HepG2 (cell line): Measurements from ENCODE around the gene NEK8. TPM values are rescaled to one million over a fixed set of nuclear protein-coding genes. Genes with fewer than 3 reads are reported as not detected.

Experiments used
- ATAC-seq: fragments of 200-7000 bp; cut with Tn5 transposase; 3 replicates; pipeline ENCODE4 v1.9.1; 2020; ENCODE audit warnings: mild to moderate bottlenecking, moderate library complexity
- BruUV-seq: library from RNA; stranded (reverse); fragments of 400-500 nt; replicated peaks from 2 replicates; lab custom pipeline; 2021; lab: Mats Ljungman, UMichigan
- CTCF ChIA-PET: fragments of 300-600 bp; formaldehyde crosslinking; extraction: SDS; loops from one replicate; lab custom pipeline; 2021; ENCODE audit warnings: low total read pairs, inconsistent platforms, low intra/inter-chr PET ratio; lab: Yijun Ruan, JAX
- POLR2A ChIA-PET: fragments of 350-600 bp; sonication (Branson Sonifier 250); formaldehyde crosslinking; loops from one replicate; lab custom pipeline; 2020; ENCODE audit warnings: antibody characterized with exemption, inconsistent platforms; lab: Yijun Ruan, JAX
- DNase-seq: peaks from one replicate; pipeline ENCODE4 v3.0.0-alpha.2; 2015; ENCODE audit warnings: low spot score
- FAIRE-seq: peaks from 3 replicates; lab custom pipeline; 2011; peaks lifted over from hg19 to GRCh38; lab: Jason Lieb, UNC
- H2AFZ ChIP-seq: one replicate; pipeline ENCODE4 v1.6.1; 2011; ENCODE audit warnings: low read length, inconsistent platforms
- H3K27ac ChIP-seq: fragments of 300-600 bp; 3 replicates; pipeline ENCODE4 v1.8.0; 2011; ENCODE audit warnings: mixed run types, mild to moderate bottlenecking, mixed read lengths, low read length, inconsistent platforms; ENCODE audit not compliant: insufficient read depth; ENCODE audit errors: extremely low read length
- H3K27me3 ChIP-seq, 2 experiments: fragments of 200-600 bp in 1 of 2; 2 replicates in 1 of 2; 3 replicates in 1 of 2; pipeline versions ENCODE4 v1.6.0 to v1.8.0; 2011; ENCODE audit warnings: low read length in 2 of 2, mild to moderate bottlenecking in 2 of 2, moderate library complexity in 2 of 2, inconsistent platforms in 1 of 2; ENCODE audit not compliant: insufficient read depth in 2 of 2, control insufficient read depth in 1 of 2
- H3K36me3 ChIP-seq, 2 experiments: fragments of 200-600 bp in 1 of 2; replicated peaks in 1 of 2; 2 replicates in 1 of 2; 3 replicates in 1 of 2; pipeline versions ENCODE4 v1.5.1 to v1.8.0; 2011; ENCODE audit warnings: low read length in 2 of 2, inconsistent platforms in 1 of 2; ENCODE audit not compliant: insufficient read depth in 2 of 2, control insufficient read depth in 1 of 2
- H3K4me1 ChIP-seq: 2 replicates; pipeline ENCODE4 v1.5.1; 2012; ENCODE audit warnings: low read length, inconsistent platforms; ENCODE audit not compliant: insufficient read depth
- H3K4me2 ChIP-seq: 2 replicates; pipeline ENCODE4 v1.6.0; 2011; ENCODE audit warnings: low read depth, low read length, inconsistent platforms
- H3K4me3 ChIP-seq, 3 experiments: fragments of 200-600 bp in 1 of 3; sonication (generic), shearing (Covaris generic) in 1 of 3; replicated peaks in 1 of 3; 2 replicates each; pipeline ENCODE4 v1.5.1; 2011 to 2016; ENCODE audit warnings: low read length in 3 of 3, inconsistent platforms in 2 of 3, low read depth in 2 of 3, mild to moderate bottlenecking in 2 of 3, control low read depth in 1 of 3, mixed read lengths in 1 of 3; ENCODE audit not compliant: insufficient read depth in 1 of 3
- H3K79me2 ChIP-seq: one replicate; pipeline ENCODE4 v1.6.1; 2011; ENCODE audit warnings: low read length, inconsistent platforms; ENCODE audit not compliant: insufficient read depth
- H3K9ac ChIP-seq: 2 replicates; pipeline ENCODE4 v1.6.0; 2011; ENCODE audit warnings: mild to moderate bottlenecking, low read depth, low read length, inconsistent platforms; ENCODE audit not compliant: insufficient read depth
- H3K9me3 ChIP-seq: 2 replicates; pipeline ENCODE4 v1.5.1; 2012; ENCODE audit warnings: mild to moderate bottlenecking, low read length
- H4K20me1 ChIP-seq: 2 replicates; pipeline ENCODE4 v1.6.0; 2011; ENCODE audit warnings: inconsistent platforms, mild to moderate bottlenecking, low read length, moderate library complexity; ENCODE audit not compliant: insufficient read depth
- AGO2 ChIP-seq: fragments of 200-400 bp; formaldehyde crosslinking; optimal IDR thresholded peaks from 2 replicates; pipeline ENCODE3; 2017; ENCODE audit warnings: mild to moderate bottlenecking, low read depth, low read length, moderate library complexity
- POLR2A ChIP-seq, 2 experiments: IDR thresholded peaks; 2 replicates each; pipeline ENCODE4 v1.6.1; 2011; ENCODE audit warnings: low read depth in 2 of 2, low read length in 2 of 2, mild to moderate bottlenecking in 1 of 2, moderate library complexity in 1 of 2; ENCODE audit not compliant: insufficient read depth in 1 of 2
- RBFOX2 ChIP-seq: fragments of 200-400 bp; formaldehyde crosslinking; IDR thresholded peaks from 2 replicates; pipeline ENCODE4 v1.6.1; 2017; ENCODE audit warnings: low read depth, mild to moderate bottlenecking, low read length
- RBM22 ChIP-seq: fragments of 200-400 bp; formaldehyde crosslinking; optimal IDR thresholded peaks from 2 replicates; pipeline ENCODE3; 2017; ENCODE audit warnings: mild to moderate bottlenecking, low read length, moderate library complexity
- TOPORS ChIP-seq: sonication (generic); formaldehyde crosslinking; IDR thresholded peaks from 2 replicates; pipeline ENCODE4 v1.8.0; 2023; ENCODE audit warnings: mild to moderate bottlenecking, missing genetic modification reagents
- ZFP91 ChIP-seq: sonication (generic); formaldehyde crosslinking; IDR thresholded peaks from 2 replicates; pipeline ENCODE4 v1.9.0; 2022; ENCODE audit warnings: missing genetic modification reagents, mild to moderate bottlenecking, borderline replicate concordance
- ZNF704 ChIP-seq: sonication (generic); formaldehyde crosslinking; IDR thresholded peaks from 2 replicates; pipeline ENCODE4 v1.8.1; 2023; ENCODE audit warnings: mild to moderate bottlenecking, inconsistent platforms, moderate library complexity, missing genetic modification reagents, borderline replicate concordance
- WGBS: methylation state at CpG from one replicate; pipeline ENCODE4 v1.1.6; 2017; ENCODE audit warnings: low lambda C conversion rate; 5-methylcytosine and 5-hydroxymethylcytosine counted together
- in situ Hi-C: cut with HindIII; loops from 2 replicates; pipeline ENCODE4 v1.10.0; 2017; ENCODE audit warnings: low pct_unique_long_range_greater_than_20kb; ENCODE audit not compliant: extremely low pct_ligation_motif_present
- intact Hi-C: fragments of 100-400 bp; cut with micrococcal nuclease; formaldehyde crosslinking; loops from one replicate; pipeline ENCODE4 v1.10.0; 2022; ENCODE audit not compliant: unreplicated experiment
- polyA plus RNA-seq, 8 experiments: library from polyadenylated mRNA; depleted of rRNA in 3 of 8; stranded (reverse) in 7 of 8; unstranded in 1 of 8; fragments of >200 nt; fragmentation: Illumina TruSeq in 4 of 8; extraction: Trizol in 4 of 8; gene quantifications; 2 replicates each; pipeline versions ENCODE4 v1.2.1 to v1.2.3, GENCODE V29; 2011 to 2016; ENCODE audit warnings: low read depth in 4 of 8, missing spikeins in 1 of 8, mixed read lengths in 1 of 8; ENCODE audit not compliant: insufficient read depth in 1 of 8
- total RNA-seq, 5 experiments: library from RNA; depleted of rRNA; stranded (reverse); fragments of >200 nt; fragmentation: Illumina TruSeq; extraction: Trizol; gene quantifications; 2 replicates each; pipeline ENCODE4 v1.2.3, GENCODE V29; 2016; ENCODE audit warnings: low read depth in 1 of 5

The NEK8 gene
- total and polyA plus RNA-seq, 2 of the 13 experiments (the other 11 are each of a cell fraction or from before 2014, with no cell fraction given) = 5.8 to 13.5 TPM

DNA sequence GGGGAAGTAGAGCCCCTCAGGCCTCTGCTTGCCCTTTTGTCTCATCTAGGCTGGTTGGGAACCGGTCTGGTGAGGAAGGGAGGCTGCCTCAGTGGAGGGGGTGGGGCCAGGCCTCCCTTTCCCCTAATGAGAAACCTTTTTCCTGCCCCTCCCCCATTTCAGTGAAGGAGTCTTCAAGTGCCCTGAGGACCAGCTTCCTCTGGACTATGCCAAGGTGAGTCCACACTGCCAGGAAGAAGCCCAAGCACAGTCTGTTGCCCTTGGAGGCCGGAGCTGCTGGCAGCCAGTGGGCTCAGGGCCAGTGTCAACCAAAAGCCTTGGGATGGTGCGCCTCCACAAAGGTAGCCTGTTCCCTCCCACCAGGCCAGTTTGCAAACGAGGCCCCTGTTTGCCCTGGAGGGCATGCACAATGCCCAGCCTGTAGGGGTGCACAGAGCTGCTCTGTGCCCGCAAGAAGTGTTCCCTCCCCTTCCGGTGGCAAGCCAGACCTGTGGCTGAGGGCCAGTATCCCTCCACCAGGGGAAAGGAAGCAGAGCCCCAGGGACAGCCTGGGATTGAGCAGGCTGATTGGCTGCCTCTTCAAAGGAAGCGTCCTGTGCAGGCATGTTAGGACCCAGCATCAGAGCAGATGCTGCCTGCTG is 18.6 kb downstream of the NEK8 start (continued):
- TF ChIP-seq ZNF704 (CRISPR knock-in tag) = no peak

DNA sequence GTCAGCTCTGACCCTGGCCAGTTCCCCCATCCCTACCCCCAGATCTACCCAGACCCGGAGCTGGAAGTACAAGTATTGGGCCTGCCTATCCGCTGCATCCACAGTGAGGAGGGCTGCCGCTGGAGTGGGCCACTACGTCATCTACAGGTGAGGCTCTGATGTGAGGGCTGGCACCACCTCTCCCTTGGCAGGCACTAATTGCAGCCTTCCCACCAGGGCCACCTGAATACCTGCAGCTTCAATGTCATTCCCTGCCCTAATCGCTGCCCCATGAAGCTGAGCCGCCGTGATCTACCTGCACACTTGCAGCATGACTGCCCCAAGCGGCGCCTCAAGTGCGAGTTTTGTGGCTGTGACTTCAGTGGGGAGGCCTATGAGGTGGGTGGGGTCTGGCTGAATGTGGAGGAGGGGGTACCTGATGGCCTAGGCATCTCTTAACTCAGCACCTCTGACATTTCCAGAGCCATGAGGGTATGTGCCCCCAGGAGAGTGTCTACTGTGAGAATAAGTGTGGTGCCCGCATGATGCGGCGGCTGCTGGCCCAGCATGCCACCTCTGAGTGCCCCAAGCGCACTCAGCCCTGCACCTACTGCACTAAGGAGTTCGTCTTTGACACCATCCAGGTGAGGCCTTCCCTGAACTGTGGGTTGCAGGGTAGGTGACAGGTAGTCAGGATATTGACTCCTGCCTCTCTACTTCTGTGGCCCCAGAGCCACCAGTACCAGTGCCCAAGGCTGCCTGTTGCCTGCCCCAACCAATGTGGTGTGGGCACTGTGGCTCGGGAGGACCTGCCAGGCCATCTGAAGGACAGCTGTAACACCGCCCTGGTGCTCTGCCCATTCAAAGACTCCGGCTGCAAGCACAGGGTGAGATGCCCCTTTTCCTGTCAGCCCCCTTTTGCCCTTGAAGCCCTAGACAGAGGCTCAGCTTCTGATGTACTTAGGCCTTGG is 19.5 kb downstream of the NEK8 start:
- Histone ChIP-seq H3K9ac (no peak overlapping the region), H3K36me3 (peaks cover 39 to 43% of the 10 kb centered on the region in 2 experiments), H3K27ac (no peak overlapping the region), H2AFZ (no peak overlapping the region), H3K79me2 (peaks cover 33% of the 10 kb centered on the region), H3K9me3 (no peaks in the 10 kb centered on the region), H3K4me3 (no peak overlapping the region), H3K27me3 (no peaks in the 10 kb centered on the region; a peak in 1 of 5 replicates), H3K4me1 (peaks cover 51% of the 10 kb centered on the region), H3K4me2 (no peak overlapping the region), H4K20me1 (peaks cover 52% of the 10 kb centered on the region)
- CTCF ChIA-PET = interaction anchor here (1.3 to 4.1 kb wide), 3 partner anchors 21 to 101 kb away, joined by 4 to 142 read pairs (median 4); partner anchors contain the start of genes NEK8 and TLCD1
- DNase-seq (no peak), FAIRE-seq (no peak), ATAC-seq (no peak)
- POLR2A ChIA-PET = interaction anchor here (1.3 to 12.3 kb wide), 2 partner anchors 20 to 29 kb away, joined by 5 to 590 read pairs; partner anchors contain the start of genes NEK8, RPL23A and TLCD1
- WGBS = 85% methylated on average over 7 of the region's 18 CpGs
- BruUV-seq = no TSS peak
- intact Hi-C loops (no loop called here), in situ Hi-C loops (loop anchor here (25.0 kb wide), 1 partner anchor 364 kb away; no protein-coding TSS in a partner anchor)
- TF ChIP-seq RBFOX2 (peak; percentile 20), TOPORS (CRISPR knock-in tag) (no peak), AGO2 (peak; percentile 81), ZFP91 (CRISPR knock-in tag) (0 out of 2 replicates have a peak, but pooled peaks have one; percentile 26), RBM22 (peak; percentile 64), POLR2A (IDR thresholded peaks at IDR 0.05; ENCODE audit: insufficient read depth in 1 of 2, low read depth in 2 of 2, low read length in 2 of 2) (peak in 1 of 2 experiments; percentile 1; a peak in 1 of 4 replicates)
